ENCODE data around the gene HOMER1. TPM values are rescaled to one million over a fixed set of nuclear protein-coding genes. Genes with fewer than 3 reads are reported as not detected.
"Not testable (repeated sequence)": the region's sequence is repeated elsewhere in the genome, so short reads cannot be mapped to it uniquely, and the experiment has no call there.

The HOMER1 gene
- total RNA-seq, 1 donor from 2014 or later: 20.3 TPM

DNA sequence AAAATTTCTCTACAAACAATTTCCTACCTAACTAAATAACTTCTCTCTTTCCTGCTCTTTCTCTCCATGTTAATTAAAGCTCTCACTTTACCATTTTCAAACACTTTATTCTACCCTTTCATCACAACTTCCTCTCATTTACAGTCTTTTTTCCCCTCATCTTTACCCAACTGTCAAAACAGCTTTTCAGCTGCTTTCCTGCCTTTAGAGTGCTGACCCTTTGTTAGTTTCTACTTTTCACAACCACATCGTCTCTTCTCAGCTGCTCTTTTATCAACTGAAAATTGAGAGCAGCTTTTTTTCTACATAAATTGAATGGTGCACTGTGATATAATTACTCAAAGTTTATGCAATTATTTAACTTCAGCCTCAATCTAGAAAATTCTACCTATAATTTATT, 3.1 kb upstream of the HOMER1 start:
- no peak for DNase-seq

DNA sequence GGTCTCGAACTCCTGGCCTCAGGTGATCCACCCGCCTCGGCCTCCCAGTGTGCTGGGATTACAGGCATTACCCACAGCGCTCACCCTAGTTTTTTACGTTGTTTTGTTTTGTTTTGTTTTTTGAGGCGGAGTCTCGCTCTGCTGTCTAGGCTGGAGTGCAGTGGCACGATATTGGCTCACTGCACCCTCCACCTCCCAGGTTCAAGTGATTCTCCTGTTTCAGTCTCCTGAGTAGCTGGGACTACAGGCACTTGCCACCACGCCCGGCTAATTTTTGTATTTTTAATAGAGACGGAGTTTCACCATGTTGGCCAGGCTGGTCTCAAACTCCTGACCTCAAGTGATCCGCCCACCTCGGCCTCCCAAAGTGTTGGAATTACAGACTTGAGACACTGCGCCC, 2.4 kb upstream of the HOMER1 start:
- not testable (repeated sequence) for DNase-seq

DNA sequence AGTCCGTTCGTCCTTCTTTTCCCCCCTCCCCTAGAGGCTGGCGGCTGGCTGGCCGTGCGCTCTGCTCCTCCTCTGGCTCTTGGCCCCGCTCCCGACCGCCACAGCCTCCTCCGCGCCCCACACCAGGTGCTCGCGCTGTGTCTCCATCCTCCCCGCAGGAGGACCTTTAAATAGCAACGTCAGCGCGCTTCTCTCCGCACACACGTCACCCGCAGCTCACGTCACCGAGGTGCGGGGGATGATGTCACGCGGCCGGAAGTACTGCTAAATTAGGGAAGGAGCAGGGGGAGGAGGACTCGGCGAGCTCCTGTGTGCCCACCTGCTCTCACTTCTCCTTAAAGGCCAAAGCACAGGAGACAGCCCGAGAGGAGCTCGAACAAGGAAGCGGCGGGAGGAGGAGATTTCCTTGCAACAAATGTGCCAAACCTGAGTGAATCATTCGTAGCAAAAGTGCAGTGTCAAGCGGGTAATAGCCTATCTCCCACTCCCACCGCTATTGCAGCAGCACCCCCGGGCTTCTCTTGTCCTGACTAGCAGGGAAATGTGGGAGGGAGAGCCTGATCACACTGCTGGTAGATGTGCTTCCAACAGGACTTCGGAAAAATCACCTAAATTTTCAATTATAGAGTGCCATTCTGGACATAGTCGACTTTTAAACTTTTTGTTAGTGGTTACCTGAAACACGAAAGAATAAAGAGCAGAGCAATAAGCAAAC, 614 bp upstream of the HOMER1 start:
- DNase-seq: peak; percentile 80

DNA sequence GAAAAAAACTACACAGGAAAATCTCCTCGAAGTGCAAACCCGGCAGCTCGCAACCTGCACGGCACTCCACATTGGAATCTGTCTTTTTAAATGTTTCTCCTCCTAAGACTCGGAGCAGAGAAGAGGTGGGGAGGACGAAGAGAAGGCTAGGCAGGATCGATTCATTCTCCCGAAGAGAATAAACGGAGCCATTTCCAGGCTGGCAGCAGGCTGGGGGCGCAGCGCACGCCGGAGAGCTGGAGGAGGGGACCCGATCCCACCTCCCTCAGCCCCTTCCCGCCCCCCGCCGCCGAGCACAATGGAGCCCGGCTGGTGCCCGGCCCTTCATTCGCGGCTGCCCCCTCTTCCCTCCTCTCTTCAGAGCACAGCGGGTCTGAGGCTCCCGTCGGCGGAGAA, 628 bp downstream of the HOMER1 start:
- no peak for DNase-seq

DNA sequence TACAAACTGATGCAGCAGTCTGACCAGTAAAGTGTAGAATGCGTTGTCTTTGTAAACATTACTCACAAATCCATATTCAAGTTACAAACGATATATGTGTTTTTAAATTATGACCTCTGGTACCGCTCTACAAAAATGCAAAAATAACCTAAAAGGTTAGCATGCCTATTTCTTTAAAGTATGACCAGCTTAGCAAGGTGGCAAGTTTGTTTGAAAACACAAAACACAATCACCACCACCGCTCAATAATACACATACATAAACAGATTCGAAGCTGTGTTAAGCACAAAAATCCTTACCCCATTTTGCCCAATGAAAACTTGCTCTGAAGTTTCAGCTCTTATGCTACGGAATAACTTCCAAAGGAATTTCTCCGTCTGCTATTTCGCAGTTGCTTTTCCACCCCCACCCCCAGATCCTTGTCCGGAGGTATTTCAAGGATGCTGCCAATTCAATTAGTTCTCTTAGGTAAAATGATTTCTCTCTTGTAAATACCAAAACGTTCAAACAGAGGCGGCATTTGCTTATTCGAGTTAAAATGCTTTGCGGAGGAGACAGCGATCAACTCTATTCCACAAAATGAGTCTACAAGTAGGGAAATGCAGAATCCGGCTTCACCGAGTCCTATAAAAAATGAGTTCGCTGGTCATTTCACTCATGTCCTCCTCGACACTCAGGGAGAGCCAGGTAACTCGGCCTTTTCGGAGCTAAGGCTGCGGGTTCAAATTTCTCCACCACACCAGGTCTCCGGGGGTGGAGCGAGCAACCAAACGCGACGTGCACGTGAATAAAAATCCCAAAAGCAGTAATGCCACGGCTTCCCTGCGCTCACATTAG, 1.2 kb downstream of the HOMER1 start:
- no peak for DNase-seq

DNA sequence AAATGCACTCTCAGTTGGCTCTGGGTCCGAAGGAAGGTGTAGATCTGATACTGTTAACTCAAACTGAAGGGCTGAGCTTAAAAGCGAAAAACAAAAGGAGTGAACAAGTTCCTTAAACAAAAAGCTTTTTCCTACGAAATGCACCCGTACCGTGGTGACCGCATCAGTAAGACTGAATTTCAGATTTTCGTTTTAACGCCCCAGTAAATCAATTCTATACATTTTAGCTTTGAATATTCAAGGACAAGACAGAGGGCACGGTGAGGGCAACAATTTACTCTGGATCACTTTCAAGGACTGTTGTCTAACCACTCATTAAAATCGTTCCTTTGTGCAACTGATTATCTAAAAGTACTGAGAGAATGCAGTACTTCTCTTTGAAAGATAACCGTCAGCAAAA, 1.9 kb downstream of the HOMER1 start:
- DNase-seq: no peak

DNA sequence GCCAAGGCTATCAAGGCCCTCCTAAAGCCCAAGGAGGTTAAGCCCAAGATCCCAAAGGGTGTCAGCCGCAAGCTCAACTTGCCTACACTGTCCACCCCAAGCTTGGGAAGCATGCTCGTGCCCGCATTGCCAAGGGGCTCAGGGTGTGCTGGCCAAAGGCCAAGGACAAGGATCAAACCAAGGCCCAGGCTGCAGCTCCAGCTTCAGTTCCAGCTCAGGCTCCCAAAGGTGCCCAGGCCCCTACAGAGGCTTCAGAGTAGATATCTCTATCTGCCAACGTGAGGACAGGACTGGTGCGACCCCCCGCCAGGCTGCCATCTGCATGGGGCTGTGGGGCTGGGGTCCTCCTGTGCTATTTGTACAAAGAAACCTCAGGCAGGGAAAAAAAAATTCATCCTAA, 3.3 kb downstream of the HOMER1 start:
- no peak for DNase-seq

DNA sequence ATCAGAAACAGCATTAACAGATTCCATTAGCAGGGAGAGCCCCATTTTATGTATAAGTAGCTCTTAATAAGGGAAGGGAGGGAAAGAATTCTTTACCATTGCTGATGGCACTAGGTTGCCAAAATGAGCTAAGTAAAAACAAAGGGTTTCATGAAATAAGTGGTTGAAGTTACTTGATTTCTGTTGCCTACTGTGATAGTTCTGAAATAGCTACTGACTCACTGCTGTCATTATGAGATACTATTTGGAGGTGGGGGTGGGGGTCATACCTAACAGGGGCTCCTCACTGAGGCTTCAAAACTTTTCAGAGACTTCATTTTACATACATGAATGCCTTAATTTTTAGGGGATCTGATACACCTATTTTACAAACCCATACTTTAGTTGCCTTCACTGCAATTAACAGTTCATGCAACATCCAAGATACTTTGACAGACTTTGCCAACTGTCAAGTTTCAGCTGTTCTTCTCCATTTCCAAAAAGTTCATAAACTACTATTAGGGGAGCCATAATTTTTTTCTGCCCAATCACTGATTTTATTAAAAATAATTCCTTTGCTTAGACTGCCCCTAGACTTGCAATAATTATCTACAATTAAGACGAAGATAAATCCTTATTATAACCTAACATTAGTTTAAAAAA, 4.6 kb downstream of the HOMER1 start:
- no peak for DNase-seq

DNA sequence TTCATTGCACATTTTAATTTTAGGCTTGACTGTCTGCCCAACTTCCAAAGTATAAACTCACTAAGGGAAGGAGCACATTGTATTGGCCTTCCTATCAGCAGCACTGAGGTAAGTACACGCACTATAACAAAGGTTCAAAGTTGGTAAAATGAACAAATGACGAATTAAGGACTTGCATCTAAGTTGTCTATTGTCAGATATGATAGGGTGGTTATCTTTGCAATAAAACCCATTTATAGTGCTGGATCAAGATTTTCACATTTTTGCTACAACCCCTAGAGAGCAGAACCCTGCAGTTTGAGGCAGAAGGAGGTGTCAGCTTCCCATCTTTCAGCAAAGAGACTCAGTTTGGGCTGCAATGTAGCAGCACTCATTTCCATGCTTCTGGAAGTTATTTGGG, 5.1 kb downstream of the HOMER1 start:
- no peak for DNase-seq

DNA sequence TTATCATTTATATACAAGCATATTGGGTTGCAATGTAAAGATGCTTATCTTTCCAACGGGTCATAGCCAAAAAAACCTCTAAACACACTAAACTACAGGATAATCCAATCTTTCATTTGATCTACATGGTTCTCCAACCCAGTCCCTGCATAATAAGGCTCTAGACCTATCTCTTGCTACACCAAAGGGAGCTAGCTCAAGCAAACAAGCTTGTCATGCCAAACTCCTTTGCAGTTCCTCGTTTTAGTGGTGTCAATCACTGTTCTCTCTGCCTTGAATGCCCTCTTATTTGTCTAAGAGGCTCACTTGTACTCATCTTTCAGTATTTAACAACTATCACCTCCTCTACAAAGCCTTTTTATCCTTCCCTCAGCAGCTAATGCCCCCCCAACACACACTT, 5.6 kb downstream of the HOMER1 start:
- no peak for DNase-seq

DNA sequence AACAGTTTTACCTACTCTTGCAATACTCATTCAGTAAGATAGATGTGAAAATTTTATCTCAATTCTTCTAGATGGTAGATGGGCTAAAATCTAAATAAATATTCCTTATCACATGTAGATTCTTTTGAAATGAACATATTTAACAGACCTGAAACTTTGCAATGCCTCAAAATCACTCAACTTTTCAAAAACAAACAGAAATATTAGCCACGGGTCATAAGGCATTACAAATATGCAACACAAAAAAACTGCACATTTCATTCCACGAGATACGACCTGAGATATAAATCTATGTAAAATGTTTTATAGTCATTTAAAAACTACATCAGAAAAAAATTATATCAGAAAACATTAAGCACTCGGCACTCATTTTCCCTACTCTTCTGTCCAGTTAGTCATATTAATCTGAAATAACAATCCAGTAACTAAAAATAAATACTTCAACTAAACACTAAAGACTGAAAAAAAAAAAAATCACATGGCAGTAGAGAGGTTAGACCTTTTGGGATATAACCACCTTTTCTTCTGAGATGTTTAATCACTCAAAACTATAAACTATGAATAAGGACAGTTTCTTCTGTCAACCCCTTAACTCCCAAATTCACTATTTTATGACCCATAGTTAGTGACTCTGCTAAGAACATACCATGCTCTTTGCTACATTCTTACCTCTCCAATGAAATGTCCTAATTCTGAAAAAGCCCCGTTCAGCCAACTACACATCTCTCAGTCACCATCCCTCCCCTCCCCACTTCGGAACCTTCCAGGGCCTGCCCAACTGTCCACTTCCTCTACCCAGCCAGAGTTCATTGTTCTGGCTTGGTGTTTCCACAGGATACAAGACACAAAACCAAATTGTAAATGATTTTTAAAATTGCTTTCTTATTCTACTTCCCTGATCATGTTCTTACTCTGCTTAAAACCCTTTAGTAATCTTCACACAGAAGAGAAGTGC, 6.4 kb downstream of the HOMER1 start:
- no peak for DNase-seq

DNA sequence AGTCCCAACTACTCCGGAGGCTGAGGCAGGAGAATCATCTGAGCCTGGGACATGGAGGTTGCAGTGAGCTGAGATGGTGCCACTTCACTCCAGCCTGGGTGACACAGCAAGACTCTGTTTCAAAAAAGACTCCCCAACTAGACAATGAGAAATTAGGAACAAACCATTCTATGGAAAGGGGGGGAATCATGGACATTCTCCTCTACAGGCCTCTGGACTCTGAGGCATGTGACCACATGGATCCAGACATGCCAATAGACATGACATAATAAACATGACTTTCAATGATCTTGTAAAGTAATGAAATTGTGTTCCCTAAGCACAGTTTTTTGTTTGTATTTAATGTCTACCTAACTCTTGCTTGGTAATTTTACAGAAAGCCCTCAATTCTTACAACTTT, 8.8 kb downstream of the HOMER1 start:
- no peak for DNase-seq

DNA sequence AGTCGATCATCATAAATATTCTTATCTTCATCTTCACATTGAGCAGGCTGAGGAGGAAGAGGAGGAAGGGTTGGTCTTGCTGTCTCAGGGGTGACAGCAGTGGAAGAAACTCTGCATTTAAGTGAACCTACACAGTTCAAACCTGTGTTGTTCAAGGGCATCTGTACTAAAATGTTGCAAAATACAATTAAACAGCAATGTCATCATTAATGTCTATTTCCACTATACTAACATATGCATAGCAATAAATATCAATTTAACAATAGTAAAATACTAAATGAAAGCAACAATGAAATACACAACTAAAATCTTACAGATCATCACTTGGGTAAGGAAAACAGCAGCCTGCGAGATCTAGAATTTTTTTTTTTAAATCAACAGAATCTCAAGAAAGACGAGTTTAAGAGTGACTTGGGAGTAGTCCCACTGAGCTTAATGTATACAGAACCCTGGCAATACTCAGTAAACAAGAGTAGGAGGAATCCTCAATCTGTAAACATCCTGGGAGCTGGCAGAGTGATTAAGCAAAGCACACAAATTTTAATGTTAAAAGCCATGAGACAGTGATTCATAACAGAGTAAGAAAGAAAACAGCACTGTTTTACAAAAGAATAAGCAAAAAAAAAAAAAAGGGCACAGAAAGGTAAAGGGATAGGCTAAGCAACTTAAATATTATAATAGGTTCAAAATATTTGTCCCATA, 10.0 kb downstream of the HOMER1 start:
- no peak for DNase-seq

DNA sequence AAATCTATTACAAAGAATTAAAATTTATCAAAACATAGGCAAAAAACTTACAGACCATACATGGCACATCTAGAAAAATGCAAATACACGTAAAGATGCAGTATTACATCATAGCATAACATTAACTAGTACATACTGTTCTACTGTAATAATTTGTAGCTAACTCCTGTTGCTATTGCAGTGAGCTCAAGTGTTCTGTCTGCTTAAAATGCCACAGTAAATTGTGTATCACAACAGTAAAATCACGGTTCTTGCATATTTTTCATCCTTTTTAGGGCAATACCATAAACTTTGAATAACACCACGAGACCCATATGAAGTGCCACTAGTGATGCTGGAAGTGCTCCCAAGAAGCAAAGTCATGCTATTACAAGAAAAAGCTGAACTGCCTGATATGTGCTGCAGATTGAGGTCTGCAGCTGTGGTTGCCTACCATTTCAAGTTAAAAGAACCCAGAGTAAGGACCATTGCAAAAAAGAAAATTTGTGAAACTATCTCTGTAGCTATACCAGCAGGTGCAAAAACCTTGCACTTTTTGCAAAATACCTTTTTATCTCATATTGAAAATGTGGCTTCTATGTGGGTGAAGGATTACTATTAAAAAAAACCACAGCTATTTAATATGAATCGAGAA, 14.2 kb downstream of the HOMER1 start:
- DNase-seq: no peak

DNA sequence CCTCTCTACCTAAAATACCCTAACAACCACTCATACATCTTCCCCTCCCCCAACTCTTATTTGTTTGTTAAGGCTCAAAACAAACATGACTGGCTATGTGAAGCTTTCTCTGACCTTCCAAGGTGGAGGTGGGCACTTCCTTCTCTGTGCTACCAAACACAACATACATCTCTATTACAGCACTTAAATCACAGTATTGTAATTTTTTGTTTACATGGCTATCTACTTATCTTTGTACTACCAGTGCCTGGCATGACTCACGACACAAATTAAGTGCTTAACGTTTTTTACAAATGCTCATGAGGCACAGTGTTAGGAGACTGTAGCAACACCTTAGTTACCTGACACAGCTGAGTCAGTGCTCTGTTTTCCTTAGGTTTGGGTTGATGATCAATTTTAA, 18.6 kb downstream of the HOMER1 start:
- DNase-seq: no peak

DNA sequence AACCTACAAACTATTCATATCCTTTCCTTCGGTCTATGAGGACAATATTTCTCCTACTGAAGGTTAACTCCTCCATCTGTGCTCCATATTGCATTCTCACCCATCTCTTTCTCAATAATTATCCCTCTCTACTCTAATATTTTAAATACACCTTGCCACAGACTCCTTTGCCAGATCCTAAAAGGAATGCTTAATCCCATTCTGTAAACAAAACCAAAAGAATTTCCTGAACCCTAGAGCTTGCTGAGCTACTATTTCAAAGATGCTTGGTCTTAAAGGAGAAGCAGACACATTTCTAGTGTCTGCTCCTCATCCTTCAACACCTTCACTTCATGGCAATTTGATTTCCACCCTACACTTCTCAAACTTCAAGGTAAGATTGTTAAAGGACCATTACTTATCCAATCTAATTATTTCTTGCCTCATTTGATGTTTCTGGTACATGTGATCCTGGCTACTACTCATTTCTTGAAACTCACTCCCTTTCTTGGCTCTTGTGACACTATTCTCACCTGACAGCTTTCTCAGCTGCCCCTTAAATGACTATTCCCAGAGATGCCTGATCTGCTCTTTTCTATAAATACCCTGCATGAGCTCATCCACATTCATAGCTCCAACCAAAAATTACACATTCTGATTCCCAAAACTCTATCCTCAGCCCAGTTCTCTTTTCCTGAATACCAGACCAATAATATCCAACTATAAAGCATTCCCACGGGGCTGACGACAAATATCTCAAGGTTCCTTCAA, 20.2 kb downstream of the HOMER1 start:
- no peak for DNase-seq

DNA sequence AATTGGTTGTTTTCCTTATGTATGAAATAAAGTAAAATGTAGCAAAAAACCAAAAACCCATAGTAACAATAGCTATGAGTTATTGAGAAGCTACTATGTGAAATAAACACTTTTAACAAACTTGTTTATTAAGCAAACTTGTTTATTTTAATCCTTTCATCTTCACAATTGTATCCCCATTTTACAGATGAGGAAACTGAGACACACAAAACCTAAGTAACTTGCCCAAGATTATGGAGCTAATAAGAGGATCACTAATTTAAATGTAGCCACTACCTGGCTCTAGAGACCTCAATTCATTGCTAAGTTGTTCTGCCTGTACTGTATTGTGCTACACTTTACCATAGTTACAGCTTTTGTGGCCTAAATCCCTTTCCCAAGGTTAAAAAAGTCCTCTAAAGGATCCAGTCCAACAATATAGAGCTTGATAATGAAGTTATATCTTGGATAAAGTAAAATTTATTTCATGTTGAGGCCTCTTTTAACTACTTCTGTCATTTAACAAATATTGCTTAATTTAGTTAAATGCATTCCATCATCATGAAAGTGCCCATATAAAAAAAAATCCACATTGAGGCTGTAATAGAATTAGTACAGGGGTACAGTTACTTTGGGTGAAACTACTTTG, 22.1 kb downstream of the HOMER1 start:
- no peak for DNase-seq

DNA sequence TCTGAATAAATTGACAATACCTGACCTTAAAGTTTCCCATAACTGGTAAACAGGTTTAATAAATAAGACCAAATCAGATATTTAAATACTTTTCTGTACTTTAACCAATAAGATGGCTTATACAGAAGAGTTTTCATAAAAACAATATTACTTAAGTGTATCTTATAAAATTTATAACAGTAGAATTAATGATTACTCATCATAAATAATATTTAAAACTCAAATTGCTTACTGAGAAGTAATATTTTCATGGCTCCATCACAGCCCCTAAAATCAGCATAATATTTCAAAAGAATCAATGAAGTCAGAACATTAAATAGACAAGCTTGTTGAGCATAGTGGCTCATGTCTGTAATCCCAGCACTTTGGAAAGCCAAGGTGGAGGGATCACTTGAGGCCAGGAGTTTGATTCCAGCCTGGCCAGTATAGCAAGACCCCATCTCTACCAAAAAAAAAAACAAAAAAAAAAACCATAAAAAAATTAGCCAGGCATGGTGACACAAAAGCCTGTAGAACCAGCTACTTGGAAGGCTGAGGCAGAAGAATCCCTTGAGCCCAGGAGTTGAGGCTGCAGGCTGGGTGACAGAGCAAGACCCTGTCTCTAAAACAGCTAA, 23.5 kb downstream of the HOMER1 start:
- DNase-seq: no peak

DNA sequence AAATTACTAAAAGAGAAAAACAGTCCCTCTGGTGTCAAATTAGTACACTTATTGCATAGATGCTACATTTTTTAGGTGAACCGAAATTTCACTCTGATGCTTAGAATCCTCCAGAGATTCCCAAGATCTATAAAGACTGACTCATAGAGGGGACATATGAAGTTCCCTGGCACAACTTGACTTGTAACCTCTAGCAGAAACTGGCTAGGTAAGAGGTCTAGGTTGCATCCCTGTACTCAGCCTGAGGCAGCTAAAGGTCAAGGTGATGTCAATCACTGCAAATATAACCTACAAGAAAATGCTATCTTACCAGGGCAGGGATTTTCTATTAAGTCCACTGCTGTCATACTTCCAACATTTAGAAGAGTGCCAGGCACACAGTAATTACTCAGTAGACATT, 24.2 kb downstream of the HOMER1 start:
- DNase-seq: no peak
